ENCODE results near the gene KIF21B. TPM values are rescaled to one million over a fixed set of nuclear protein-coding genes. Genes with fewer than 3 reads are reported as not detected.

KIF21B gene
- total and polyA plus RNA-seq, 2 experiments from 2014 or later, result 0.03 TPM; not detected in 1

DNA sequence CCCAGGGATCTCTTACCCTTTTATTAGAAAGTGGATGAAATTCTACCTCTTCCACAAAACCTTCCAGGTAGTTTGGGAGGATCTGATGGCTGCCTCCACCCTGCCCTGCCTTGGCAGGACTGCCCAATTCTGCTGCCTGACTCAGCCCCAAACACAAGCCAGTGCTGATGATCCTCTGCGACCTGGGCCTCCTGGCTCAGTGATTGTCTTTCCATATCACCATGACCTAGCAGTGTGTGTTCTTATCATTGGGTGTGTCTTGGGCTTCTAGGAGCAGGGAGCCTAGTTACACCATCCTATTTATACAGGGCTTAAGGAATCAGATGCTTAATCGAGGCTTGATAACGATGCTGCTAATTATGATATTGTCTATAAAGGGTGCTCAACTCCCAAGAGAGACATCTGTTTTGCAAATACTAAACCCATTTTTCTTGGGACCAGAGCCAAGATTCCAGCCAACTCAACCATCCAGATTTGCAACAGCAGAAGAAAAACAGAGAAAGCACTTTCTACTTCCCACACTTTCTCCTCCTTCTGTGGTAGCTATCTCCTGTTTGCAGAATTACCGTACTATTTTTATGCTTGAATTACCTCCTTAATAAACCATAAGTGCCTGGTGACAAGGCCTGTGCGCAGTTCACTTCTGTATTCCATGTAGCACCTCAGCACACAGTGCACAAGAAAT lies 36.5 kb upstream of the KIF21B start:
- Histone ChIP-seq H3K4me2 (ENCODE audit: unreplicated experiment) (no peak overlapping the region), H3K27ac (no peak overlapping the region), H2AFZ (no peak overlapping the region), H3F3A (ENCODE audit: insufficient read depth) (no peaks in the 10 kb centered on the region), H3K9ac (no peak overlapping the region), H4K20me1 (ENCODE audit: insufficient read depth) (no peaks in the 10 kb centered on the region), H3K9me2 (ENCODE audit: insufficient read depth) (no peaks in the 10 kb centered on the region), H3K9me3 (ENCODE audit: low read depth) (no peaks in the 10 kb centered on the region), H3K4me3 (no peak overlapping the region), H3K4me1 (ENCODE audit: insufficient read depth) (no peaks in the 10 kb centered on the region), H3K27me3 (replicated peaks; ENCODE audit: insufficient read depth) (peaks cover 38% of the 10 kb centered on the region), H3K36me3 (ENCODE audit: low read depth) (no peaks in the 10 kb centered on the region), H3K79me2 (ENCODE audit: insufficient read depth) (no peaks in the 10 kb centered on the region)
- TF ChIP-seq EZH2phosphoT487 (IDR thresholded peaks at IDR 0.05; ENCODE audit: insufficient read depth, low read depth) (no peak), EZH2 (IDR thresholded peaks at IDR 0.05; ENCODE audit: insufficient read depth, poor library complexity, severe bottlenecking) (no peak)
- no peak for DNase-seq
- in situ Hi-C loops (cut with MboI), result no loop called here
- 70 to 76% methylated on average over 5 of the region's 5 CpGs for whole genome bisulfite sequencing, 2 experiments (ENCODE audit: low coverage in 1 of 2, low lambda C conversion rate in 2 of 2, missing lambda C conversion rate in 2 of 2)

DNA sequence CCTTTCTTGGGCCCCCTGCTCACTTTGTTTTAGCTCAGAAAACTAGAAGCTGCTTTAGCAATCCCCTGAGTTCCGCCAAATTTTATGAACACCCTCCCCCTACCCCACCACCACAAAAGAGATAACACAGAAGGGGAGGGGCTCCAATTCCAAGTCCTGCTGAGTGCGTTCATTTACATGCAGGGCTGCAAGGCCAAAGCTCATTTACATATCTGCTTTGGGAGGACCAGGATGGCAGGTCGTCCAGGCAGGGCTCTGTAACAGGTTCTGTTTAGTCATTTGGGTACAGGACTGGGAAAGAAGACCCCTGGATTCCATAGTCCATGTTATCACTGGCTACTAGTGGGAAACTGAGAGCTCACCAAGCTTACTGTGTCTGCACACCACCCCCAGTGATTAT lies 35.9 kb upstream of the KIF21B start:
- no peaks in the 10 kb centered on the region for H3K36me3 ChIP-seq (ENCODE audit: low read depth)
- H3K27me3 ChIP-seq (replicated peaks; ENCODE audit: insufficient read depth), result peaks cover 37% of the 10 kb centered on the region
- no peak overlapping the region for H3K27ac ChIP-seq
- H3K9ac ChIP-seq, result no peak overlapping the region
- TF ChIP-seq EZH2phosphoT487 (IDR thresholded peaks at IDR 0.05; ENCODE audit: insufficient read depth, low read depth), result no peak
- TF ChIP-seq EZH2 (IDR thresholded peaks at IDR 0.05; ENCODE audit: insufficient read depth, poor library complexity, severe bottlenecking), result no peak
- no peaks in the 10 kb centered on the region for H3F3A ChIP-seq (ENCODE audit: insufficient read depth)
- no peak overlapping the region for H2AFZ ChIP-seq
- no peaks in the 10 kb centered on the region for H4K20me1 ChIP-seq (ENCODE audit: insufficient read depth)
- no peak overlapping the region for H3K4me2 ChIP-seq (ENCODE audit: unreplicated experiment)
- 49 to 50% methylated on average over 3 of the region's 3 CpGs for WGBS, 2 experiments (ENCODE audit: low coverage in 1 of 2, low lambda C conversion rate in 2 of 2, missing lambda C conversion rate in 2 of 2)
- in situ Hi-C loops (cut with MboI), result no loop called here
- H3K79me2 ChIP-seq (ENCODE audit: insufficient read depth), result no peaks in the 10 kb centered on the region
- no peak for DNase-seq
- no peaks in the 10 kb centered on the region for H3K4me1 ChIP-seq (ENCODE audit: insufficient read depth)
- no peak overlapping the region for H3K4me3 ChIP-seq
- H3K9me3 ChIP-seq (ENCODE audit: low read depth), result no peaks in the 10 kb centered on the region
- H3K9me2 ChIP-seq (ENCODE audit: insufficient read depth), result no peaks in the 10 kb centered on the region

DNA sequence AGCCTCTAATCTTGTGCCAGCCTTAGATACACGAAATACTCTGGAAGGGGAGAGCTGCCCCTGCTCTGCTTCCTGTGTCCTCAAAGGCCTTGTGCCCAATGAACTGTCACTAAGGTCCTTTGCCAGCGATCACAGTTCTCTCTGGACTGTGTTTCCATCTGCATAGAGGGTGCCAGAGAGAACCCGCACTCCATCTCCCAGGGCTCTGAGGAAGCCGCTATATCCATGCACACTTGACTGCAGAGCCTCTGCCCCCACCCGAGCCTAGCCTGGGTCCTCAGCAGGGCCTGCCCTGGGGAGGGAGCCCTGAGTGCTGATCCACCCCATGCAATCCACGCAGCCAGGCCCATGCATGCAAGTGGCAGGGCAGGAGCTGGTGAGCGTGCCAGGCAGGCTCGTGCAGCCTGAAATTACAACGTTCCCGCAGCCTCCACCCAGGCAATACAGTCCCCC lies 30.6 kb upstream of the KIF21B start:
- H3K9me3 ChIP-seq (ENCODE audit: low read depth), result no peaks in the 10 kb centered on the region
- no peaks in the 10 kb centered on the region for H3K79me2 ChIP-seq (ENCODE audit: insufficient read depth)
- in situ Hi-C loops (cut with MboI), result no loop called here
- no peaks in the 10 kb centered on the region for H3K36me3 ChIP-seq (ENCODE audit: low read depth)
- no peak for DNase-seq
- 0 out of 2 replicates have a peak, but pooled peaks cover 4% of the 10 kb centered on the region for H3K4me1 ChIP-seq (ENCODE audit: insufficient read depth)
- TF ChIP-seq EZH2 (IDR thresholded peaks at IDR 0.05; ENCODE audit: insufficient read depth, poor library complexity, severe bottlenecking), result no peak
- peaks cover 55% of the 10 kb centered on the region for H3K27me3 ChIP-seq (replicated peaks; ENCODE audit: insufficient read depth)
- H3K9me2 ChIP-seq (ENCODE audit: insufficient read depth), result no peaks in the 10 kb centered on the region
- no peak overlapping the region for H3K9ac ChIP-seq
- no peak overlapping the region for H3K4me2 ChIP-seq (ENCODE audit: unreplicated experiment)
- no peak overlapping the region for H2AFZ ChIP-seq
- H3K4me3 ChIP-seq, result no peak overlapping the region
- H3F3A ChIP-seq (ENCODE audit: insufficient read depth), result no peaks in the 10 kb centered on the region
- H4K20me1 ChIP-seq (ENCODE audit: insufficient read depth), result no peaks in the 10 kb centered on the region
- 4% methylated on average over 10 of the region's 10 CpGs for WGBS, 2 experiments (ENCODE audit: low coverage in 1 of 2, low lambda C conversion rate in 2 of 2, missing lambda C conversion rate in 2 of 2)
- H3K27ac ChIP-seq, result no peak overlapping the region

DNA sequence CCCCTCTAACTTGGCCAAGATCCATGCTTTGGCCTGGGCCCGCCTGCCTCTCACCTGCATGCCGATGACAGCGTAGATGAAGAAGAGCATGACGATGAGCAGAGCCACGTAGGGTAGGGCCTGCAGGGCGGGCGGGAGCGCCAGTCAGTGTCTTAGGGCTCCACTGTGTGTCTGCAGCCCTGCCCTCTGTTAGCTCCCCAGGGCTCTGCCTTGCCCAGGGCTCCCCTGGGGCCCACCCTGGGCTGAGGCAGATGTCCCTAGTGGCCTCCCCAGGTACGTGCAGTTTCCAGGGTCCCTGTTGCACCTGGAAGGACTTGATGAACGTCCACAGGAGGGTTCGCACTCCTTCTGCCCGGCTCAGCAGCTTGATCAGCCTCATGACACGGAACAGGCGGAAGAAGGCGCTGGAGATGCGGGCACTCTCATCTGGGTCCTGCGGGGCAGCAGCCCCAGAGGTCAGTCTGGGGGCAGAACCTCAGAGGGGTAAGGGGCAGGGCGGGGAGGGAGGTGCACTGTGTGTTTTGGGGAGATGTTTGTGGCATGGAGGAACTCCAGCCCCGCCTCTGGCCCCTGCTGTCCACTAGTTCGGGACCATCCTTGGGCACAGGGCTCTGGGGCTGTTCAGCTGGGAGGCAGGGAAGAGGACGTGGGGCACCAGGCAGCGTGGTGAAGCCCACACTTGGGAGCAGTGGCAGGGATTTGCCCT lies 29.8 kb upstream of the KIF21B start:
- WGBS, 2 experiments (ENCODE audit: low coverage in 1 of 2, low lambda C conversion rate in 2 of 2, missing lambda C conversion rate in 2 of 2), result 74 to 75% methylated on average over 20 to 21 of the region's 22 CpGs
- in situ Hi-C loops (cut with MboI), result no loop called here
- Histone ChIP-seq H3K4me3 (no peak overlapping the region), H3K27me3 (replicated peaks; ENCODE audit: insufficient read depth) (peaks cover 56% of the 10 kb centered on the region), H3K36me3 (ENCODE audit: low read depth) (no peaks in the 10 kb centered on the region), H2AFZ (no peak overlapping the region), H3K27ac (no peak overlapping the region), H3K79me2 (ENCODE audit: insufficient read depth) (no peaks in the 10 kb centered on the region), H4K20me1 (ENCODE audit: insufficient read depth) (no peaks in the 10 kb centered on the region), H3K4me2 (ENCODE audit: unreplicated experiment) (no peak overlapping the region), H3F3A (ENCODE audit: insufficient read depth) (no peaks in the 10 kb centered on the region), H3K9me3 (ENCODE audit: low read depth) (no peaks in the 10 kb centered on the region), H3K9ac (no peak overlapping the region), H3K9me2 (ENCODE audit: insufficient read depth) (no peaks in the 10 kb centered on the region), H3K4me1 (ENCODE audit: insufficient read depth) (0 out of 2 replicates have a peak, but pooled peaks cover 4% of the 10 kb centered on the region)
- TF ChIP-seq EZH2phosphoT487 (IDR thresholded peaks at IDR 0.05; ENCODE audit: insufficient read depth, low read depth), result no peak
- no peak for TF ChIP-seq EZH2 (IDR thresholded peaks at IDR 0.05; ENCODE audit: insufficient read depth, poor library complexity, severe bottlenecking)
- DNase-seq, result no peak

Data from GM23248 (cell line).